ENCODE data around the gene TAF10.

The TAF10 gene

DNA sequence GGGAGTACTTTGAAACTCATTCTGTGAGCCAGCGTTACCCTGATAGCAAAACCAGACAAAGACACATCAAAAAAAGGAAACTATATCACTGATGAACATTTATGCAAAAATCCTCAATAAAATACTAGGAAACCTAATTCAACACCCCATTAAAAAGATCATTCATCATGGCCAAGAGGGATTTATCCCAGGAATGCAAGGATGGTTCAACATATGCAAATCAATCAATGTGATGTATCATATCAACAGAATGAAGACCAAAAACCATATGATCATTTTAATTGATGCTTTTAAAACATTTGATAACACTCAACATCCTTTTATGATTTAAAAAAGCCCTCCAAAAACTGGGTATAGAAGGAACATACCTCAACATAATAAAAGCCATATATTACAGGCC lies 28.4 kb downstream of the TAF10 start:
- no peak for DNase-seq (ENCODE audit: low read depth, low spot score)

DNA sequence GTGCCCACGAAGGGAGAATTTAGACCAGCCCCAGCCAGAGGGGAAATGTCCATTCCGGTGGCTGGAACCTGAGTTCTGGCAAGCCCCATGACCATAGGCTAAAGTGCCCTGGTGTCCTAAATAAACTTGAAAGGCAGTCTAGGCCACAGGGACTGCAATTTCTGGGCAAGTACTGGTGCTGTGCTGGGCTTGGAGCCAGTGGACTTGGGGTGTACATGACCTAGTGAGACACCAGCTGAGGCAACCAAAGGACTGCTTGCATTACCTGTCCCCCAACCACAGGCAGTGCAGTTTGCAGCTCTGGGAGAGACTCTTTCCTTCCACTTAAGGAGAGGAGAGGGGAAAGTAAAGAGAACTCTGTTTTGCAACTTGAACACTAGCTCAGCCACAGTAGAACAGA lies 32.3 kb downstream of the TAF10 start:
- DNase-seq (ENCODE audit: low read depth, low spot score) = no peak

DNA sequence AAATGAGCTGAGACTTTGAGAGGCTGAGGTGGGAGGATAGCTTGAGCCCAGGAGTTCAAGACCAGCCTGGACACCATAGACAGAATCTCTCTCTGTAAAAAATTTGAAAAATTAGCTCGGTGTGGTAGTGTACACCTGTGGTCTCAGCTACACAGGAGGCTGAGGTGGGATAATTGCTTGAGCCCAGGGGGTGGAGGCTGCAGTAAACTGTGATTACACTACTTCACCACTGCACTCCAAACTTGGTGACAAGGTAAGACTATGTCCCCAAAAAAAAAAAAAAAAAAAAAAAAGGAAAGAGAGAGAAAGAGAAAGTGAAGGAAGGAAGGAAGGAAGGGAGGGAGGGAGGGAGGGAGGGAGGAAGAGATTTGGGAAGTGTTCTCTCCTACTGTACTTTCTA lies 33.9 kb downstream of the TAF10 start:
- DNase-seq (ENCODE audit: low read depth, low spot score) = no peak

DNA sequence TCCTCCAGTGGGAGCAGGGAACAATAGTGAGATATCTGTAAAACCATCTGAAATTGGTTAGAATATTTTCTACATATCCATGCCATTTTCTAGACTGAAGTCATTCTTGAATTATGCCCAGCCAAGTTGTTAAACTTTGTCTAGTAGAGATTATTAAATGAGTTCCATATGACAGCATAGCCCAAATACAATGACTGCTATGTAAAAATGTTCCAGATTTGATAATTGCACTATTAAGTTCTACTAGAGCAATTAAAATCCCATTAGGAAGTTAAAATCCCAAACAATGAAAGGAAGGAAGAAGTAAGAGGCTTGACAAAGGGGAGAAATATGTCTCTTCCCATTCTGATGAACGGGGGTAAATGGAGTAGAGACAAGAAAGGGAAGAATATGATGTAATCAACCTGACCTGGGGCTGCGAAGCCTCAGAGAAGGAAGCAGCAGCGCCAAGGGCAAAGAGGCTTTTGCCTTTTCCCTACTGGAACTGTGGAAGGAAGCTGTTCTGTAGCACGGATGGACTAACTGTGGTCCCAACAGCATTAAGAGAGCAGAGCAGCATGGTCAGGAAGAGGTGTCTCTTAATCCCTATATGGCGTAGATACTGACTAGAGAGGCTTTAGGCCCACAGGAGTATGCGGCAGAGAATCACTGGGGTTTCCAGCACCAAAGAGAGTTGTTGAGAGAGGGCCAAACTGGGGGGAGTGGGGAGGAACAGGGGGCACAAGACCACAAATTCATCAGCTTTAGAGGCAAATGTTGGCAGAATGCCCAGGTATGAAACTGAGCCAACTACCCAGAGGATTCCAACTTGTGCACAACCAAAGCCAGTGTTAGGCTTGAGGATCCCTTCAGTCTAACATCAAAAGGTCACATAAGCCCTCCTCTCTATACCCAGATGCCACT lies 35.3 kb downstream of the TAF10 start:
- no peak for DNase-seq (ENCODE audit: low read depth, low spot score)

DNA sequence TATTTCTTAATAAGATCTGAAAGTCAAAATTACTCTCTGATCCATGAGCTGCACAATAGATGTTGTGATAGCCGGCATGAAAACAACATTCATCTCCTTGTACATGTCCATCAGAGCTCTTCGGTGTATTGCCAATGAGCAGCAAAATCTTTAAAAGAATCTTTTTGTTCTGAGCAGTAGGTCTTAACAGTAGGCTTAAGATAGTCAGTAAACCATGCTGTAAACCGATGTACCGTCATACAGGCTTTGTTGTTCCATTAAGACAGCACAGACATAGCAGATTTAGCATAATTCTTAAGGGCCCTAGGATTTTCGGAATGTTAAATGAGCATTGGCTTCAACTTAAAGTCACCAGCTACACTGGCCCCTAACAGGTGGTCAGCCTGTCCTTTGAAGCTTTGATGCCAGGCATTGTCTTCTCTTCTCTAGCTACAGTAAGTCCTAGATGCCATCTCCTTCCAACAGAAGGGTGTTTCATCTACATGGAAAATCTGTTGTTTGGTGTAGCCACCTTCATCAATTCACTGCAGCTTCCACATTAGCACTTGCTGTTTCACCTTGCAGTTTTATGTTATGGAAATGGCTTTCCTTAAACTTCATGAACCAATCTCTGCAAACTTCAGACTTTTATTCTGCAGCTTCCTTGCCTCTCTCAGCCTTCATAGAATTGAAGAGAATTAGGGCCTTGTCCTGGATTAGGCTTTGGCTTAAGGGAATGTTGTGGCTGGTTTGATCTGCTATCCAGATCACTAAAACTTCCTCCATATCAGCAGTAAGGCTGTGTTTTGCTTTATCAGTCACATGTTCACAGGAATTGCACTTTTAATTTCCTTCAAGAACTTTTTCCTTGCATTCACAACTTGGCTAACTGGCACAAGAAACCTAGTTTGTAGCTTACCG lies 37.0 kb downstream of the TAF10 start:
- no peak for DNase-seq (ENCODE audit: low read depth, low spot score)

DNA sequence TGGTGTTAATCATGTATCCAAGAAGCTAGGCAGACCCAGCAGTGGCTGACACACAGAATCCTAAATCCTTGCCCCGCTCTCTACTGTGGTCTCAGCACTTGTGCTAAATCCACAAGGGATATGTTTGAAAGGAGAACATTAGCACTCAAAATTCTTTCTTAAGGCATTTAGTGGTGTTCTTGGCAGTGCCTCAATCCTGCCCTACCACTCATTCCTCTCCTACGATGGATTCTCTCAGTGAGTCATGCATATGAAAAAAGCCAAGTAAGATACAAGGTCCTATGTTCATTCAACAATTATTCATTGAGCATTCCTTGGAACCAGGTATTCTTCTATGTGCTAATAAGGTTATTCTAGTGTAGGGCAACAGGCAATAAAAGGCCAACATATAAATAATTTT lies 39.8 kb downstream of the TAF10 start:
- no peak for DNase-seq (ENCODE audit: low read depth, low spot score)

DNA sequence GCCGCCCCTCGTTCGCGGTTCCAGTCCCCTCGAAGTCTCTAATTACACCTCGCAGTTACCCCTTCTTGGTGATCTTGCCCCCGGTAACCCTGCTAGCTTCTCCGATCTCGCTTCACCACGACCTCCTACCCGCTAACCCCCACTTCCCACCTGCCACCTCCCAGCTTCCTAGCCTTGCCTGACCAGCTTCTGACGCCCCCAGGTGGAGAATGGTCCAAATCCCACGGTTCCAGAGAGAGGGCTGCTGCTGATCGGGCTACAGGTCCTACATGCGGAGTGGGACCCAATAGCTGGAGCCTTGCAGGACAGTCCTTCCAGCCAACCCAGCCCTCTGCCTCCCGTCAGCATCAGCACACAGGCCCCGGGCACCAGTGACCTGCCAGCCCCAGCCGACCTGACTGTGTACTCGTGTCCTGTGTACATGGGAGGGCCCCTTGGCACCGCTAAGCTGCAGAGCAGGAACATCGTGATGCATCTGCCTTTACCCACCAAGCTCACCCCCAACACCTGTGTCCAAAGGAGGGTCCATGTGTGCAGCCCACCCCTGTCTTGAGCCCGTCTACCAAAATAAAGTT lies 40.5 kb downstream of the TAF10 start:
- DNase-seq (ENCODE audit: low read depth, low spot score) = no peak

DNA sequence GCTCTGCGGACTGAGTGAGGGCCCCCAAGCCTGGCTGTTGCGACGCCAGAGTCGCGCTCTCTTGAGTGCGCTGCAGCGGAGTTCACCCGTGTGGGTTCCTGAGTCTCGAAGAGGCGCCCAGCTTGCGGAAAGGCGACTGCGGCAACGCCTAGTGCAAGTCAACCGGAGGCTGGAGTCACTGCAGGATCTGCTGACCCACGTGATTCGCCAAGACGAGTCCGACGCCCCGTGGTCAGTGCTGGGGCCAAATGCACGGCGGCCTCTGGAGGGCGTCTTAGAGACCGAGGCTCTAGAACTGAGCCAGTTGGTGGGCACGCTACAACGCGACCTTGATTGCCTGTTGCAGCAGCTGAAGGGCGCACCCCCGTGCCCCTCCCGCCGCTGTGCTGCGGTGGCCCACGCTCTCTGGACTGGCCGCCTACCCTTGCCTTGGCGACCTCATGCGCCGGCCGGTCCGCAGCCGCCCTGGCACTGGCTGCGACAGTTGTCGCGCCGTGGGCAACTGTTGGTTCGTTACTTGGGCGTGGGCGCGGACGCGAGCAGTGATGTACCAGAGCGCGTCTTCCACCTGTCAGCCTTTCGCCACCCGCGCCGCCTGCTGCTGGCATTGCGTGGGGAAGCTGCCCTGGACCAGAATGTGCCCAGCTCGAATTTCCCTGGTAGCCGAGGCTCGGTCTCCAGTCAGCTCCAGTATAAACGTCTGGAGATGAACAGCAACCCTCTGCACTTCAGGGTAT lies 41.2 kb downstream of the TAF10 start:
- no peak for DNase-seq (ENCODE audit: low read depth, low spot score)

DNA sequence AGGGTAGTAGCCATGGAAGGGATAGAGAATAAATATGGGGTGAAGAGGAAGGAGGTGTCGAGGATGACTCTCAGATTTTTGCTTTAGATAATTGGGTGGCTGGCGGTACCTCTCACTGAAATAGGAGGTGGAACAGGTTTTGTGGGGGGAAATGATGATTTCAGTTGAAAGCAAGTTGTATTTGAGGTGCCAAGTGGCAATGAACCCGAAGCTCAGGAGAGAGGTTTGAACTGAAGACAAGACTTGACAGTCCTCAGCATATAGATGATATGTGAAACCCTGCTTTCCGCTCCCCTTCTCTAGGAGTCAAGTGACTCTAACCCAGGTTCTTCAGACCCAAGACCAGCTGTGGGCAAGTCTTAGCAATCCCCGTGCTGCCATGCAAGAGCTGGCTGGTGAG lies 42.3 kb downstream of the TAF10 start:
- no peak for DNase-seq (ENCODE audit: low read depth, low spot score)

DNA sequence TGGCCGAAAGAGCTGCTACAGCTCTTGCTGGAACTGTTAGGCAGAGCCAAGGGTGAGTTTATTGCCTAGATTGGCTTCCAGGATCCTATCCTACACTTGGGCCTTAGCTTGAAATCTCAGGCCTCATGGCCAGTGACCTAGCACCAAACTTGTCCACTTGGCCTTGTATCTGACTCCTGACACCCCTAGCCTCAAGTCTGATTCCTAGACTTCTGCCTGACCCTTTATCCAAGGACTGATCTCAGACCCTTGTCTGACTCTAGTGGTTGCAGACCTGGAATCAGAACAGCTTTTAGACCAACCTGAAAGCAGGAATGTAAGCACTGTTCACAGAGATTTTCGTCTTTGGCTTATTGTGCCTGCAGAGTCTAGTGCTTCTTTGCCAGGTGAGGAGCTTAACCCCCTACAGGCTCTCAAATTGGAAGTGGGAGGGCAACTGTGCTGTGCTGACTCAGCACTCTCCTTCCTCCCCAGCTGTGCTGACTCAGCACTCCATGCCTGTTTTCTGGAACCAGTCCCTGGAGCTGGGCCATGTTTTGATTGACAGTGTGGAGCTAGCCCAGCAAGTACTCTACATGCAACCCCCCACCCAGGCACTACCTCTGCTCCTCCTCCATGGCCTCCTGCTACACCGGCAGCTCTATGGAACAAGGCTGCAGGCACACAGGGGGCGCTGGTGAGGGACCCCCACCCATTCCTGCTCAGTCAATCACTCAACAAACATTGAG lies 43.7 kb downstream of the TAF10 start:
- DNase-seq (ENCODE audit: low read depth, low spot score) = no peak

DNA sequence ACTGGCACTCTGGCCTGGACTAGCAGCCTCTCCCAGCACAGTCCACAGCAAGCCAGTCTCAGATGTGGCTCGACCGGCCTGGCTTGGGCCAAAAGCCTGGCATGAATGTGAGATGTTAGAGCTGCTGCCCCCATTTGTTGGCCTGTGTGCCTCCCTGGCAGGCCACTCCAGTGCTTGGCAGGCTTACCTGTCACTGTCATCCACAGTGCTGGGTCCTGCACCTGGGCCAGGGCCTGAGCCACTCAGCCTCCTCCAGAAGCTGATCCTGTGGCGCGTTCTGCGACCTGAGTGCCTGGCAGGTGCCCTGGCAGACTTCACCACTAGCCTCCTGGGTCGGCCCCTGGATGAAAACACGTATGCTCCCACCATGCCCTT lies 44.7 kb downstream of the TAF10 start:
- DNase-seq (ENCODE audit: low read depth, low spot score) = no peak

DNA sequence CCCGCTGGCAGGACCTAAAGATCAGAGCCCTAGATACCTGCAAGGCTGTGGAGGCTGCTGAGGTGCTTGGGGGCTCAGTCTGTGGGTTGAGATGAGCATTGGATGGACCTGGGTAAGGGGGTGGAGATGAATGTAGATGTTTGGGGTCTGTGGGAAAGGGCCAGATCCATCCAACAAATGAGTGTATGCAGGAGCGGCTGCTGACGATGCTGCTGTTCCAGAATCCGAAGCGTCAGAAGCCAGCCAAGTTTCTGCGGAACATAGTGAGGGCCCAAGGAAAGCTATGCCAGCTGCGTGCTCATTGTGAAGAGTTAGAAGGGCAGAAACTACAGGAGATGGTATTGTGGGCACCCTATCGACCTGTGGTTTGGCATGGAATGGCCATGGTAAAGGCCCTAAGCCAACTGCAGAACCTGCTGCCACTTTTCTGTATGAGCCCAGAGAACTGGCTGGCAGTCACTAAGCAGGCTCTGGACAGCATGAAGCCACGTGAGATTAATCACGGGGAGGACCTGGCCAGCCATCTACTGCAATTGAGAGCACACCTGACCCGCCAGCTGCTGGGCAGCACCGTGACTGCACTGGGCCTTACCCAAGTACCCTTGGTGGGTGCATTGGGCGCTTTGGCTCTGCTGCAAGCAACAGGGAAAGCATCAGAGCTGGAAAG lies 45.2 kb downstream of the TAF10 start:
- no peak for DNase-seq (ENCODE audit: low read depth, low spot score)

DNA sequence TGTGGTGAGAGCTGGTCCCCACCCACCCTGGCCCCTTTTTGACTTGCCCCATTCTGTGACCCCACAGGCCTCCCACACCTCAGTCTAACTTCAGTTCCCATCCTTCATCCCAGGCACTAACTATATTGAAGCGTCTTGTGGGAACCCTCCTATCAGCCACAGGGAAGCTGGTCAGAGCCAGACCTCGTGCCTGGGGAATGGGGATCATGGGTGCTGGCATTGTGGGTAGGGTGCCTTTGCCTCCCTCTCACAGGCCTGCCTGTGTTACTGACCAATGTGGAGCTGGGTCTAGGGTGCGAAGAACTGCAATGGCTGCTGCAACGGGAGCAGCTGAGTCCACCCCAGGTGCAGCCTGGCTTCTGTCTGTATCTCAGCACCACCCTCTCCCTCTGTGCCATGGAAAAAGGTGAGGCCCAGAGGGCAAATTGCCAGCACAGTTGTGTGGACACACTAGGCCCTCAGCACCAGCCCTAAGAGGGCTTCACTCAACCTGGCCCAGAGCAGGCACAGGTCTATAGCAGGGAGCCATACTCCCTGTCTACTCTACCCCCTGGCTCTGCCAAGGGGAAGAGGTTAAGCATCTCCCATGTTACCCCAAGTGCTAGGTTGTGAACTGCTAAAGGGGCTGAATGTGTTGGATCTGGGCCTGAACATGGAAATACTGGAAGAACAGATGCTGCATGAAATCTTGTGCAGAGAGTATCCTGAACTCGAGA lies 45.9 kb downstream of the TAF10 start:
- DNase-seq (ENCODE audit: low read depth, low spot score) = no peak

DNA sequence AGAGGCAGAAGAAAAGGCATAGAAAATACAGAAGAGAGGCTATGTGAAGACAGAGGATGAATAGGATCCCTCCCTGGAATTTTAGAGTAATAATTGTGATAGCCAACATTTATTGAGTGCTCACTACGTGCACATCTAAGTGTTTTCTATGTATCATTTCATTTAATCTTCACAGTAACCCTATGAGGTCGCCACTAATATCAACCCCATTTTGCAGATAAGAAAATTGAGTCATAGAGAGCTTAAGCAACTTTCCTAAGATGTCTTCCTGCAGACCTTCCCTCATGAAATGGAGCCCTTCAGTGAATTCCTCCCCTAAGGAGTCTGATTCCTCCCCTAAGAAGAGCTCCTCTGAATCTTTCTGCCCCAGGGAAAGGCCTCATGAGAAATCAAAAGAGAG lies 46.7 kb downstream of the TAF10 start:
- no peak for DNase-seq (ENCODE audit: low read depth, low spot score)

DNA sequence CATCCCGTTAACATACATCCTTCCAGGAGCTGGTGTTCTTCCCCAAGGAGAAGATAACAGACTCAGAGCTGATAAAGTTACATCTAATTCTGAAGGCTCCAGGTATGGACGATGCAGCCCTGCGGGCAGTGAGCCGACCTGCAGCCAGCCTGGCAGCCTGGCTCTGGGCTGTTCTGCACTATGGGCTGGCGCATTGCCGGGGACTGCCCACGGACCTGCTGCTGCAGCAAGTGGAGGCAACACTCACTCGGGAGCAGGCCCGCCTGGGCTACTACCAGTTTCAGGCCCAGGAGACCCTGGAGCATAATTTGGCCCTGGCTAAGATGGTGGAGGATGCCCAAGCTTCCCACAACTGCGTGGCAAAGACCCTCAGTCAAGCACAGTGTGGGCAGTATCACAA lies 48.3 kb downstream of the TAF10 start:
- no peak for DNase-seq (ENCODE audit: low read depth, low spot score)

DNA sequence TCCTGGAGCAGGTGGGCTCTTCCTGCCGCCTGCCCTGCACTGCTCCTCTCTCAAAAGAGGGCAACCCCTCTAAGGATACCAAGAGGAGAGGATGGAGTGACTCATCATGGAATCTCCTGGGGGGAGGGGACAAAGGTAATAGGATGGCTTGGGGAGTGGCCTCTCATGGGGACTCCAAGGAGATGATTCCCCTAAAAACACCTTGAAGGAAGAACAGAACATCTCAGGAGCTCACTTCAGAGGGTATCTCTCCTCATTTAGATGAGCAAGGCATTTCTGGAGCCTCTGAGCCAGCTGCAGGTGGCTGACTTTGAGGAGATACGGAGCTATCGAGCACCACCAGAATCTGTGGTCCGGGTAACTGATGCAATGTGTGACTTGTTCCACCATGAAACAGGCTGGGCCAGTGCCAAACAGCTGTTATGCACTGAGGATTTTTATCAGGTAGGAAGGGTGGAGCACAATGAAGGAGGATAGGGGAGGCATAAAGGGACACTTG lies 48.8 kb downstream of the TAF10 start:
- DNase-seq (ENCODE audit: low read depth, low spot score) = no peak

DNA sequence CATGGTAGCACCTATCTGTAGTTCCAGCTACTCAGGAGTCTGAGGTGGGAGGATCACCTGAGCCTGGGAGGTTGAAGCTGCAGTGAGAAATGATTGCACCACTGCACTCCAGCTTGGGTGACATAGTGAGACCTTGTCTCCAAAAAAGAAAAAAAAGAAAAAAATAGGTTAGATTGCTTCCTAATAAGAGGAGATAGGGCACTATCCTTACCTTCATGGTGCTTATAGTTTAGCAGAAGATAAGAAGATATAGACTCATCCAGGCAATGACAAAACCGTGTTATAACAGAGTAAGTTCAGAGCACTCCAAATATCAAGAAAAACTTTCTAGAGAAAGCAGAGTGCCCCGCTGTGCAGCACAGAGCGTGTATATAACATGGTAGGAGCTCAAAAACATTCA lies 50.7 kb downstream of the TAF10 start:
- no peak for DNase-seq (ENCODE audit: low read depth, low spot score)
